Small intestine (tissue), 7 donors: ENCODE results near the gene ANKIB1. TPM values are rescaled to one million over a fixed set of nuclear protein-coding genes. Genes with fewer than 3 reads are reported as not detected.

Source experiments
- DNase-seq, 2 donors: peaks; one replicate each; pipeline versions ENCODE4 v3.0.0 to v3.0.0-alpha.2; 2013
- FAIRE-seq: peaks from 2 replicates; lab custom pipeline; 2012; peaks lifted over from hg19 to GRCh38; lab: Jason Lieb, UNC
- H3K27ac ChIP-seq, 3 donors: one replicate each; pipeline ENCODE4 v1.5.1; 2013; ENCODE audit warnings: low read length in 2 of 3, mild to moderate bottlenecking in 2 of 3, control low read depth in 1 of 3, inconsistent platforms in 1 of 3, low read depth in 1 of 3, moderate library complexity in 1 of 3
- H3K27me3 ChIP-seq, 3 donors: one replicate each; pipeline ENCODE4 v1.6.1; 2013; ENCODE audit warnings: low read length in 3 of 3, inconsistent platforms in 1 of 3; ENCODE audit not compliant: control insufficient read depth in 3 of 3, insufficient read depth in 3 of 3
- H3K36me3 ChIP-seq, 3 donors: one replicate each; pipeline ENCODE4 v1.6.1; 2013; ENCODE audit warnings: low read length in 3 of 3, inconsistent platforms in 1 of 3, low read depth in 1 of 3, mild to moderate bottlenecking in 1 of 3, moderate library complexity in 1 of 3; ENCODE audit not compliant: control insufficient read depth in 3 of 3, insufficient read depth in 2 of 3
- H3K4me1 ChIP-seq, 3 donors: one replicate each; pipeline ENCODE4 v1.6.1; 2013; ENCODE audit warnings: low read length in 2 of 3, inconsistent platforms in 1 of 3, low read depth in 1 of 3, mild to moderate bottlenecking in 1 of 3, moderate library complexity in 1 of 3; ENCODE audit not compliant: control insufficient read depth in 3 of 3, insufficient read depth in 2 of 3
- H3K4me3 ChIP-seq, 3 donors: one replicate each; pipeline ENCODE4 v1.5.1; 2013; ENCODE audit warnings: low read length in 3 of 3, control low read depth in 1 of 3, inconsistent platforms in 1 of 3, low read depth in 1 of 3, mild to moderate bottlenecking in 1 of 3, moderate library complexity in 1 of 3
- H3K9me3 ChIP-seq, 2 donors: one replicate each; pipeline ENCODE4 v1.6.1; 2013; ENCODE audit warnings: low read depth in 1 of 2, low read length in 1 of 2; ENCODE audit not compliant: control insufficient read depth in 2 of 2, insufficient read depth in 1 of 2
- WGBS, 3 donors: extraction: QIAGEN DNeasy Blood & Tissue Kit; methylation state at CpG; one replicate each; pipeline ENCODE4 v1.1.7; 2013; 5-methylcytosine and 5-hydroxymethylcytosine counted together
- polyA plus RNA-seq, 4 donors: library from polyadenylated mRNA; stranded (reverse) in 3 of 4; unstranded in 1 of 4; fragments of 200-250 nt in 3 of 4; fragments of 120-200 nt in 1 of 4; gene quantifications; one replicate each; pipeline versions ENCODE4 v1.2.1 to v1.2.3, GENCODE V29; 2013
- donor health status: healthy with polysubstance abuse.
- donor health status: control.
- donor health status: control.
- donor health status: Bipolar disorder and iron deficiency.
- donor health status: healthy.

The ANKIB1 gene
- polyA plus RNA-seq, 4 donors = 10.8 to 37.2 (median 14.2) TPM

DNA sequence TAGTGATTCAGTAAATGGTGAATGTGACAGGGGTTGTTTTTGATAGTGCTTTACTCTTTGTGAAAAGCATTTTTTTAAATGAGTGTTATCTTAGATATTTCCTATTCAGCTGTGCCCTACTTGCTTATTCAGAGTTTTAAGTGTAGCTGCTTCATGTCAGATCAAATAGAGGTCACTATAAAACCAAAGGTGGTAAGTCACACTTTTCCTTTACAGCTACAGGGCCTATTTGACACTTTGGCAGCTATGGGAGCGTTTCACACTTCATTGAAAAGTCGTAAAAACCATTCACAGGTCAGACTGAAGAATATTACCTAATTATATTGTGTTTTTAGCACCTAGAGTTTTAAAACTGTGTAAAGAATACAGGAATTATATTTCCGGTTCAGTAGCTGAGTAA, 67.3 kb downstream of the ANKIB1 start:
- H3K36me3 ChIP-seq = peaks cover 0 to 2% (median 1%) of the 10 kb centered on the region in 3 donors
- no peak overlapping the region for H3K27ac ChIP-seq
- H3K27me3 ChIP-seq = no peaks in the 10 kb centered on the region
- FAIRE-seq (no peak), DNase-seq (no peak)
- 89 to 94% (median 91%) methylated on average over 3 of the region's 3 CpGs for WGBS, 3 donors
- no peak overlapping the region for H3K4me3 ChIP-seq
- no peaks in the 10 kb centered on the region for H3K9me3 ChIP-seq
- H3K4me1 ChIP-seq = no peaks in the 10 kb centered on the region

DNA sequence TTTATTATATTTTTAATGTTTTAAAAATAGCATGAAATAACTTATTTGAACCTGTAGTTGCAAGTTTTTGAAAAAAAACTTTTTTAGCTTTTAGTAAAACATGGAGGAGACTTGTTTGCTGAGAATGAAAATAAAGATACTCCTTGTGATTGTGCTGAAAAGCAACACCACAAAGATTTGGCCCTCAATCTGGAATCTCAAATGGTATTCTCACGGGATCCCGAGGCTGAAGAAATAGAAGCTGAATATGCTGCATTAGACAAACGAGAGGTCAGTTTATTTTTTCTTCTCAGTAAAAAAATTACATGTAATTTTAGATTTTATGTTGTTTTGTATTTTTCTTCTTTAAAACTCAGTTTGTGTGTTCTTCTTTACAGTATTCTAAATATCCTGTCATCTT, 73.5 kb downstream of the ANKIB1 start:
- peaks cover 0 to 4% (median 2%) of the 10 kb centered on the region in 3 donors for H3K36me3 ChIP-seq
- no peaks in the 10 kb centered on the region for H3K27me3 ChIP-seq
- H3K27ac ChIP-seq = no peak overlapping the region
- H3K4me1 ChIP-seq = no peaks in the 10 kb centered on the region
- H3K9me3 ChIP-seq = no peaks in the 10 kb centered on the region
- no peak overlapping the region for H3K4me3 ChIP-seq
- DNase-seq = no peak
- WGBS, 3 donors = 94 to 99% (median 99%) methylated on average over 3 of the region's 3 CpGs
- FAIRE-seq = no peak

DNA sequence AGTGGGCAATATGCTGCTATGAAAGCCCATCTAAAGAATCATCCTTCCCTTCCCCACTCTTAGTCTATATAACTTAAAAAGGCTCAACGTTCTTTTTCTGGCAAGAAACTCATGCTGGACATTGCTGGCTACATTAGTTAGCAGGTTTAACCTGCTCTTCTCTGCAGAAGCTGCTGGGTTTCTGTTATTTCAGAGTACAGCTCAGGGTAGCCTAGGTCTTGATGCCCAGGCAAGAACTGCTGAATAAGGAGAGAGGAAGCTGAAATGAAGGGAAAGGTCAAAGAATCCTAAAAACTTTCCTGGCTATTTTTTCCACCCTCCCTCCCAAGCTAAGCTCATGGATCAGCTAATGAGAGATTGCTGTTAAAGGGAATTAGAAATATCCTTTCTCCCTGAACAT, 79.4 kb downstream of the ANKIB1 start:
- no peak overlapping the region for H3K4me3 ChIP-seq
- 48 to 52% (median 52%) methylated on average over 1 of the region's 1 CpG for WGBS, 3 donors
- H3K27ac ChIP-seq = no peak overlapping the region
- H3K4me1 ChIP-seq = no peaks in the 10 kb centered on the region
- H3K9me3 ChIP-seq = no peaks in the 10 kb centered on the region
- DNase-seq (no peak), FAIRE-seq (no peak)
- no peaks in the 10 kb centered on the region for H3K27me3 ChIP-seq
- peaks cover 0 to 4% (median 3%) of the 10 kb centered on the region in 3 donors for H3K36me3 ChIP-seq

DNA sequence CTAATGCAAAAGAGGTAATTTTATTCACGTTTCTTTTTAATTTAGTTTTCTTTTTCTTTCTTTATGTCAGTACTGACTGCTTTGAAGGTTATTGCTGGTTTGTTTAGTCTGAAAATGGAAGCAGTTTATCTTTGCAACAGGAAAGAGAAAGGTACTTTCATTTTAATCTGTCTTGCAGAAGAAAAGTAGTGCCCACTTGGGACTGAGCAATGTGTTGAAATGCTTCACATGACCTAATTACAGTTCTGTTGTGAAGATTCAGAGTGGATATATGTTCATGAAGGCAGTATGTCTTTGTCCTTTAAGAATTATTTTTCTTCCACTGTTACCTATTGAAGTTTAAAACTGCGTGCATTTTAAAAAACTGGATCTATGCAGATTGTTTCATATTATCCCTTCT, 80.1 kb downstream of the ANKIB1 start:
- no peak for FAIRE-seq
- 69 to 88% (median 86%) methylated on average over 2 of the region's 2 CpGs for WGBS, 3 donors
- no peak overlapping the region for H3K4me3 ChIP-seq
- peak in 1 of 2 donors; percentile 41 for DNase-seq
- peaks cover 0 to 3% (median 2%) of the 10 kb centered on the region in 3 donors for H3K36me3 ChIP-seq
- H3K27me3 ChIP-seq = no peaks in the 10 kb centered on the region
- H3K9me3 ChIP-seq = no peaks in the 10 kb centered on the region
- no peaks in the 10 kb centered on the region for H3K4me1 ChIP-seq
- H3K27ac ChIP-seq = no peak overlapping the region

DNA sequence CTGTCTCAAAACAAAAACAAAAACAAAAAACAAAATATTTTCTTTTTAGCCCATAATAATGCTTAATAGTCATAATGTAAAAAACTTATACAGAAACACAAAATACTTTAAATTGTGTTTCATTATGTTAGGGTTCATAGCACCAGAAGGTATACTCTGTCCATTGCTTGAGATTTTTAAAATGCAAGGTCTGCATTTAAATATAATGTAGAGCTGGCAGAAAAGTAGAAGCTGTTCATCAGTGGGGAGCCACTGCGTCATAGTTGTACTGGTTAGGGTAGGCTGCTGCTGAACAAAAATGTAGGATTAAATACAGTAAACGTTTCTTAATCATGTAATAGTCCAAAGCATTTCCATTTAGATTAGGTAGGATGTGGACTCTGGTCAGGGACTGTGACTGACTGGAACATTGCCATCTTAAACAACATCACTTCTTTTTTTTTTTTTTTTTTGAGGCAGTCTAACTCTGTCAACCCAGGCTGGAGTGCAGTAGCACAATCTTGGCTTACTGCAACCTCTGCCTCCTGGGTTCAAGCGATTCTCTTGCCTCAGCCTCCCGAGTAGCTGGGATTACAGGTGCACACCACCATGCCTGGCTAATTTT, 85.2 kb downstream of the ANKIB1 start:
- DNase-seq = peak; percentile 55 to 84
- 41 to 73% (median 63%) methylated on average over 4 of the region's 4 CpGs for WGBS, 3 donors
- FAIRE-seq = no peak

DNA sequence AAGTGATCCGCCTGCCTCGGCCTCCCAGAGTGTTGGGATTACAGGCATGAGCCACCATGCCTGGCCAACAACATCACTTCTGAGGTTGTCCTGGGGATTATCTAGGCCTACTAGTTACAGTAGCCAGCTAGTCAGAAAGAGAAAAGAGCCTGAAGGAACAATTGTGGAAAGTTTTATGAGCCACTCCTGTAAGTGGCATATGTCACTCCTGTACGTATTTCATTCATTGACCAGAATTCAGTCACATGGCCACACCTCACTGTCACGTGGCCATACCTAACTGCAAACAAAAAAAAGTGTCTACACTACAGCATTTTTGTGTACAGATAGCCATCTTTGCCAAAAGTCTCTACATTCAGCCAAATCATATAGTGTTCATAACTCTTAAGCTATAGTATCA, 85.7 kb downstream of the ANKIB1 start:
- Histone ChIP-seq H3K9me3 (peaks cover 0 to 2% of the 10 kb centered on the region in 2 donors), H3K4me1 (no peaks in the 10 kb centered on the region), H3K27me3 (no peaks in the 10 kb centered on the region), H3K4me3 (no peak overlapping the region), H3K36me3 (peaks cover 0 to 3% (median 3%) of the 10 kb centered on the region in 3 donors), H3K27ac (no peak overlapping the region)
- DNase-seq = no peak
- WGBS, 3 donors = 87 to 96% (median 88%) methylated on average over 4 of the region's 4 CpGs
- no peak for FAIRE-seq

More for the DNA sequence above, 85.2 kb downstream of the ANKIB1 start:
- H3K36me3 ChIP-seq = peaks cover 0 to 3% (median 3%) of the 10 kb centered on the region in 3 donors
- H3K27me3 ChIP-seq = no peaks in the 10 kb centered on the region
- H3K4me1 ChIP-seq = no peaks in the 10 kb centered on the region
- H3K9me3 ChIP-seq = no peaks in the 10 kb centered on the region
- no peak overlapping the region for H3K27ac ChIP-seq
- H3K4me3 ChIP-seq = no peak overlapping the region

DNA sequence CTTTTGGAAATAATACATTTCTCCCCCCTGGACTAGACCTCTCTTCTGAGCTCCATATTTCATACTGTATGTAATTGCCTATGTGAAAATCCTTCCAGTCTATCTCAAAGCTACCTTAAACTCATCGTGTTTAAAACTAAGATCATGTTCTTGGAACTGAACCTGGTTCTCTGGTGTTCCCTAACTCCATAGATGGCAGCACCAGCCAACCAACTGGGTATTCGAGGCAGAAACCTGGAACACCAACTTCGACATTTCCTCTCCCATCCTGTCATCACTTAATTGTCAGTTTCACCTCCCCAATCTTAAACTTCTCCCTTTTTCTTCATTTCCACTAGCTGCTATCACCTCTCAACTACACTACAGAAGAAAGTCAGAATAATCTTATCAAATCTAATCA, 87.0 kb downstream of the ANKIB1 start:
- H3K9me3 ChIP-seq = peaks cover 0 to 2% of the 10 kb centered on the region in 2 donors
- no peaks in the 10 kb centered on the region for H3K27me3 ChIP-seq
- no peak overlapping the region for H3K4me3 ChIP-seq
- H3K36me3 ChIP-seq = peaks cover 0 to 3% (median 3%) of the 10 kb centered on the region in 3 donors
- no peaks in the 10 kb centered on the region for H3K4me1 ChIP-seq
- DNase-seq (no peak), FAIRE-seq (no peak)
- 90 to 97% (median 96%) methylated on average over 3 of the region's 3 CpGs for WGBS, 3 donors
- no peak overlapping the region for H3K27ac ChIP-seq

DNA sequence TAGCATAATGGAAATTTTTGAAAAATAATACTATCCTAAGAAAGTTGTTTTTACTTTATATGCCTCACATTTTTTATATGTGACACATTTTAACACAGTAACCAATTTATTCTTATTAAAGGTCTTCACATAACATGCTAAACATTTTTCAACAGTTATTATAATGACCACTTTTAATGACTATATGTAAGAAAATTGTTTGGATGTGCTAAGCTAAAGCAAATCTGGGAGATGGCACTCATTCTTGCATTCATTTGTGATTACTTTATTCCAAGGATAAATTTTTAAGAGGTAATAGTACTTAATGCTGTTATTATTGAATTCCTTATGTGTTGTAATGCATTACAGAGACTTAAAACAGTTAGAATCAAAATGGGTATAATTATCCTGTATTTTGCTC, 88.1 kb downstream of the ANKIB1 start:
- FAIRE-seq = no peak

DNA sequence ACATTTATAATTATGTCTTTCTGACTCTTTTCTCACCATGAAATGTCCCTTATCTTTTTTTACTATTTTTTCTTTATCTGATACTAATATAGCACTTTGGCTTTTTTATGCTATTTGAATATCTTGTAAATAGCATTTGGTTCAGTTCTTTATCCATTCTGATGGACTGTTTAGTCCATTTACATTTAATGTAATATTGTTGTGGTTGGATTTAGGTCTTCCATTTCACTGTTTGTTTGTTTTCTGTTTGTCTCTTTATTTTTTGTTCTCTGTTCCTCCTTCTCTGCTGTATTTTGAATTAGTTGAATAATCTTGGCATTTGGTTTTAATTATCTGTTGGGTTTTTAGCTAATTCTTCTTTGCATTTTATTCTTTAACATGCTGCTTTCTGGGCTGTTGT, 89.8 kb downstream of the ANKIB1 start:
- H3K36me3 ChIP-seq = peaks cover 0 to 3% (median 0%) of the 10 kb centered on the region in 3 donors
- H3K27me3 ChIP-seq = no peaks in the 10 kb centered on the region
- DNase-seq (no peak), FAIRE-seq (peak; percentile 39)
- peaks cover 0 to 2% of the 10 kb centered on the region in 2 donors for H3K9me3 ChIP-seq
- no peak overlapping the region for H3K27ac ChIP-seq
- no peaks in the 10 kb centered on the region for H3K4me1 ChIP-seq
- H3K4me3 ChIP-seq = no peak overlapping the region

More for the DNA sequence above, 88.1 kb downstream of the ANKIB1 start:
- peaks cover 0 to 2% of the 10 kb centered on the region in 2 donors for H3K9me3 ChIP-seq
- no peak overlapping the region for H3K27ac ChIP-seq
- peaks cover 0 to 3% (median 3%) of the 10 kb centered on the region in 3 donors for H3K36me3 ChIP-seq
- no peaks in the 10 kb centered on the region for H3K27me3 ChIP-seq
- no peak for DNase-seq
- H3K4me1 ChIP-seq = no peaks in the 10 kb centered on the region
- H3K4me3 ChIP-seq = no peak overlapping the region
